Femur (tissue), 1 donor: ENCODE data around the gene MAP3K20.
A peak's percentile ranks its signal among the peaks of the same experiment; 100 is the strongest.
"Not testable (repeated sequence)": the region's sequence is repeated elsewhere in the genome, so short reads cannot be mapped to it uniquely, and the experiment has no call there.

Experiments used
- DNase-seq: peaks from one replicate; pipeline ENCODE4 v3.0.0-alpha.2; 2017

The MAP3K20 gene

GRCh38 chr2:173126819-173127218 lies 51.2 kb downstream of the MAP3K20 start:
- DNase-seq: no peak

DNA sequence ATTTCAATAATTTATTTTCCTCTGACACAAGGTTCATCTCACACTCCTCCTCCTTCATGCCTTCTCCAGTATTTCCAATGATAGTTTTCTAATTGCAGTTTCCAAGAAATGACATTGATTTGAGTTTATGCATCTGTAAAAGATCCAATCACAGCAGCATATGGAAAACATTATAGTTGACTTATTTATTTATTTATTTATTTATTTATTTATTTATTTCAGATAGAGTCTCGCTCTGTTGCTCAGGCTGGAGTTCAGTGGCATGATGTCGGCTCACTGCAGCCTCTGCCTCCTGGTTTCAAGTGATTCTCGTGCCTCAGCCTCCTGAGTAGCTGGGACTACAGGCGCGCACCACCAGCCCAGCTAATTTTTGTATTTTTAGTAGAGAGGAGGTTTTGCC lies 52.5 kb downstream of the MAP3K20 start:
- not testable (repeated sequence) for DNase-seq

GRCh38 chr2:173130496-173131465 lies 55.1 kb downstream of the MAP3K20 start:
- no peak for DNase-seq

- DNase-seq: no peak
These were observed 56.9 kb downstream of the MAP3K20 start for GRCh38 chr2:173132531-173132930.

DNA sequence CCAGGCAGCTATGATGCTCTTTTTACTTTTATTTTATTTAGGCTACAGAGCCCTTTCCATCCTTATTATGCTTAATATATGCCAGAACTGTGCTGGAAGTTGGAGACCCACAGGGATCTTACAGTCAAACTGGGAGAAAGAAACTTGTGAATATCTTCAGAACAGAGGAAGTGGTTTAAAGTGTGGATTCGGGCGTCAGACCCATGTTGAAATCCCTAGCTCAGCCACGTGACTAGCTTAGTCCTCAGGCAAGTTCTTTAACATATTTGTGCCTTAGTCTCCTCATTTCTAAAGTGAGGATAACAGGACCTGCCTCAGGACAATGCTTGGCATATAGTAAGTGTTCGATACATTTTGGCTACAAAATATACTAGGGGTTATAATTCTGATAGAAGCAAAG lies 59.1 kb downstream of the MAP3K20 start:
- peak; percentile 20 for DNase-seq

GRCh38 chr2:173136067-173136466 lies 60.4 kb downstream of the MAP3K20 start:
- DNase-seq: no peak

DNA sequence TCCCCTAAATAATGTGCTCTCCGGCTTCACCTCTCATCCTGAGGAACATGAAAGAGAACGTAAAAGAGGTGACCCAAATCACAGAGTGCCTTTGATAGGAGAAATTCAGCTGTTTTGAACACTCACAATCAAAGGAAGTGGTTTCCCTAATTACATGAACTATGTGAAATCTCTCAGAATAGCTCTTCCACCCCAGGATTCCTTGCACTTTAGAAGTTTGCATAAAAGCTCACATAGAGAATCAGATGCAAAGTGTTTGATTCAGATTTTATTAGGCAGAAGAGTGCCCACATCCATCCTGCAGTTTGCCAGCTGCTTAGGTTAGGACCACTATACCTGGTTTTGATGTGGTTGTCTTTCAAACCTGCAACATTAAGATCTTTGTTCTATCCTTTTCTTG lies 61.0 kb downstream of the MAP3K20 start:
- DNase-seq: no peak

DNA sequence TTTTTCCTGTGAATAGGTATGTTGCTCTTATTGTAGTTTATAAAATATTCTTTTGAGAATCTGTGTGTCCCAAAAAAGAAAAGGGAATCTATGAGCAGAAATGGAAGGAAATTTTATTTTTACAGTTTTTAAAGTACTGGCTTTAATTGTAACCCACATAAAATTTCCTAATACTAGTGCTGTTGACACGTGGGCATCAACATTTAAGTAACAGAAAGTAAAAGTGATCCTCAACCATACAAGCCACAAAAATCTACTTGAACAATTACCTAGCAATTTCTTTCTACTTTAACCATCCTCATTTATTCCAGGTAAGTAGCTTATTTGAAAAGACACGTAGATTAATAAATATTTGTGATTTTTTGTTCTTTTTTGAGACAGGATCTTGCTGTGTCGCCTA lies 62.0 kb downstream of the MAP3K20 start:
- DNase-seq: no peak

GRCh38 chr2:173138962-173139361 lies 63.3 kb downstream of the MAP3K20 start:
- DNase-seq: no peak

GRCh38 chr2:173141666-173142065 lies 66.0 kb downstream of the MAP3K20 start:
- no peak for DNase-seq

GRCh38 chr2:173145454-173145853 lies 69.8 kb downstream of the MAP3K20 start:
- DNase-seq: no peak

- DNase-seq: no peak
These were observed 70.9 kb downstream of the MAP3K20 start for GRCh38 chr2:173146590-173146989.

DNA sequence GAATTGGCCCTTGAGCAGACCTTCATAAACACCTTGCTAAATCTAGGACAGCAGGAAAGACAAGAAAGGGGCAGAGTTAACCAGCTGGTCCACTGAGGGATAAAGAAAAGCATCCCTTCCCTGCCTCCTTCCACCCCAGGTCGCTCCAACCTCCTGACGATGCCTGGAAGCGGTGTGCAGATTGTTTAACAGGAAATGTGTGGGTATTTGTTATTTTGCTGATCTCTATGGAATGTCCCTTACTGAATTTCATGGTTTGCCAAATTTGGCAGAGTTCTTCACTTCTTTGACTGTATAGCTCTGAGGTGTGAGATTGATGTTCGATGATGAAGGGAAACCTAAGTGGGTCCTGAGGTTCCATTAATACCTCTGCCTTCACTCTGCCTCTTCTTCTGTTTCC lies 72.9 kb downstream of the MAP3K20 start:
- no peak for DNase-seq

DNA sequence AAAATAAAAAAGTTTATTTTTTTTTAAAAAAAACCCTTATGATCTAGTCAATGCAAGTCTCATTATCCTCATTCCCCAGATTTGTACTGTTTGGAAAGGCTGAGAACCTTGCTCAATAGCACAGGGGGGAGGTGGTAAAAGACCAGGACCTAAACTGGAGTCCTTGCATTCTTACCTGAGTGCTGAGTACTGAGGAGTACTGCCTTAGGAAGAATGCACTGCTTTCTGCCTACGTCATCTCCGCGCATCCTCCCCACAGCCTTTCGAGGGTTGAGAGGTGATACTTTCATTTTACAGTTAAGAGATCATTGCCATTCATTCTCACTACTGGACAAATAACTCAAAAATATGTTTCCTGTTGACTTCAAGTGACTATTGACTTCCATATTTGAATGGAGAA lies 73.8 kb downstream of the MAP3K20 start:
- DNase-seq: no peak

DNA sequence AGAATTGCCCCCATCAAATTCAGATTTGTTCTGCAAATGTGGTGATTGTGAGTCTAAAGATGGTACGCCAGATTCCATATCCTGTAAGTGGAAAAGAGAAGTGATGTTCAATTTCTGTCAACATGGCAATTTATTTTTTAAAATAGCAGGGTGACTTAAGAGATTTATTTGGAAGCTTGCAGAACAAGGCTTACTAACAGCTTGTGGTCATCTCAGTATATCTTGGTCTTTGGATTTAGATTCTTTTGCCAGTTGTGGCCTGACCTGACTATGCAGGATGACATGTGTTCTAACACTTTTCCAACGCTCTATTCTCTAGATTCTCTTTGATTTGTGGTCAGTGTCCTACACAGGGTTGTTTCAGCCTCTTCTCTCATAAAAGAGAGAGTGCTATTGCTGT lies 74.4 kb downstream of the MAP3K20 start:
- no peak for DNase-seq

DNA sequence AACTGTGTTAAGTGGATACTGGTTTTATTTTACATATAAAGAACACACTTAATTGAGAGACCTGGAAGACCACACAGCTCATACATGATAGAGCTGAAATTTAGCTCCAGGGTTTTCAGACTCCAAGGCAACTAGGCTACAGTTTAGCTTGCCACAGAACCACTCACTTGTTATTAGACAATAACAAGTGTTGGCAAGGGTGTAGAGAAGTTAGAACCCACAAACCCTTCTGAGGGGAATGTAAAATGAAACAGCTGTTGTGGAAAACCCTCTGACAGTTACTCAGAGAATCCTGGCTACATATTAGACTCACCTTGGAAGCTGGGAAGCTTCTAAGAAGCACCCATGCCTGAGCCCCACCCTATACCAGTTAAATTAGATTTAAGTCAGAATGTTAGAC lies 75.3 kb downstream of the MAP3K20 start:
- no peak for DNase-seq

DNA sequence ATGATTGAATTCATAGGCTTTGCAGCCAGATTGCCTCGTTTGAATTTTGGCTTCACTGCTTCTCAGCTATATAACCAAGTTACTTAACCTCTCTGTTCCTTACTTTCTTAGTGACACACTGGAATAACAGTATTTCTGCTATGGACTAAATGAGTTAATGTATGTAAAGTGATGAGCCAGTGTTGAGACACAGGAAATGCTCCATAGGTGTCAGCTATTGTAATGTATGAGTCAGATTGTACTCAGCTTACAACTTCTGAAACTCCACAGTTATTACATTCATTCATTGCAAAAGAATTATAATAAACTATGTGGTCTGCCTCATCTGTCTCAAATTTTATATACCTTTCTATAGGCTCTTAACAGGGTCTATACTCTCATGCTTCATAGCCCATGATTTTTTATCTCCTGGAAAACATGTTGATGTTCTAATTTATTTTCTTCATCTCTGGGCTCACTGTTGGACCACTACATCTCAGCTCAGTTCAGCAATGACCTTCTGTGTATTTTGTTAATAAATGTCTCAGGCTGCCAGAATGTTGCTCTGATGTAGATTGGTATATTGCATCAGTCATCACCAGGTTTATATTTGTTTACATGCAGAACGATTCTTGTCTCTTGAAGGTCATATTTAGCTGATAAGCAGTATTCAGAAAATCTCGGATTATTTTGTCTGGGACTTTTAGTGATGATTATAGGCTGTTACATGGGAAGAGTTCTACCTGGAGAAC lies 76.2 kb downstream of the MAP3K20 start:
- DNase-seq: no peak

GRCh38 chr2:173153301-173153885 lies 77.7 kb downstream of the MAP3K20 start:
- no peak for DNase-seq

DNA sequence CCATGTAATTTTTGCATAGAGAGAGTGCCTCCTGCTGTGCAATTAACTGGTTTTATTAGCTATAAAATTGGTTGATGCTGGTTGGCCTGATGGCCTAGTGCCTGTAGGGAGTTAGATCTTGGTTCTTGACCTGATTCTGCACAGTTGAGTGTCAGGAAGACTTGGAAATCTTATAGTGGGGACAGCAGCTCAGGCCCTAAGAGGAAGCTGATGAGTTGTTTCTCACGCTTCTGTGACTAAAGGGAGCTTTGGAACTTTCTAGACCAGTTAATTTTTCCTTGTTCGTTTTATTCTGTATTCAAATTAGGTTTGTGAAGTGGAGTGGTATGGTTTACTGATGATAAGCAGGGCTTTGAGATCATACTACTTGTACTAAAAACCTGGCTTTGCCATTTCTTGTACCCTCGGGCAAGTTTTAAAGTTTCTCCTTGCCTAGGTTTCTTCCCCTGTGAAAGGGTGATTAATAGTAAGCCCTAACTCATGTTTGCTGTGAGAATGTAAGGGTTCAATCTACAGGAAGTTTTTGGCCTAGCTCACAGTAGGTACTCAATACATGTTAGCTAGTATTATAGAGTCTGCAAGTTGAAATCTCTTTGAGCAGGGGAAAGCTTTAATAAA lies 82.1 kb downstream of the MAP3K20 start:
- DNase-seq: no peak

GRCh38 chr2:173159791-173160463 lies 84.3 kb downstream of the MAP3K20 start:
- DNase-seq: peak; percentile 28

- no peak for DNase-seq
These were observed 85.0 kb downstream of the MAP3K20 start for GRCh38 chr2:173160618-173161017.

GRCh38 chr2:173161040-173161439 lies 85.4 kb downstream of the MAP3K20 start:
- no peak for DNase-seq

DNA sequence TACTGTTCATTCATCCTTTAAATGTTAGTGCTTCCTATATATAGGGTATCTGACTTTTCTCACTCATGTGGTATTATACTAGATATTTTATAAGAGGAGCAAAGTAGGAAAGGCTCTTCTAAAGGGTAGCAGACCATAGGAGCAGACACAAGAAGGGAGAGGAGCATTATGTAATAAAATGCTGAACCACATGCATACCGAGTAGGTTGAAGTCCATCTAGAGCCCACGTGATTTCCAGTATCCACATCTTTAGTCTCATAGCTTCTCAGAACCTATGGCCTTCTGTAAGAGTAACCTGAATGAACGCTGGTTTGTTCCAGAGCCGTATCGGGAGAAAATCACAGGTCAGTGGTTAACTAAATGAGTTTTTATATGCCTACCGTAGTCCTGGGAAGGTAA lies 85.9 kb downstream of the MAP3K20 start:
- no peak for DNase-seq
